ENCODE measurements around the gene DST. TPM values are rescaled to one million over a fixed set of nuclear protein-coding genes. Genes with fewer than 3 reads are reported as not detected.
A peak's percentile ranks its signal among the peaks of the same experiment; 100 is the strongest.

DST gene
- total and polyA plus RNA-seq, 11 donors: 107 to 607 (median 366) TPM

- H3K9me3 ChIP-seq: no peaks in the 10 kb centered on the region
- TF ChIP-seq CTCF (IDR thresholded peaks at IDR 0.05) (no peak), POLR2A (IDR thresholded peaks at IDR 0.05) (no peak)
- peaks cover 6 to 78% (median 43%) of the 10 kb centered on the region in 12 donors for H3K4me1 ChIP-seq
- peak overlapping the region in 11 of 12 donors; percentile 5 to 73 (median 20) for H3K27ac ChIP-seq
- H3K36me3 ChIP-seq: peaks cover 0 to 45% (median 11%) of the 10 kb centered on the region in 9 donors
- H3K4me3 ChIP-seq: no peak overlapping the region
- intact Hi-C loops (cut with DNase I): loop anchor here in 3 of 10 donors (5.0 to 10.0 kb wide), 3 partner anchors 54 to 189 kb away; no protein-coding TSS in a partner anchor
- ATAC-seq: peak in 1 of 4 donors; percentile 24
- peak in 3 of 5 donors; percentile 29 to 52 (median 31) for DNase-seq
- H3K27me3 ChIP-seq: no peaks in the 10 kb centered on the region
- WGBS, 4 donors: 53 to 76% (median 58%) methylated on average over 3 of the region's 3 CpGs
These were observed 91.1 kb downstream of the DST start for GRCh38 chr6:56551409-56552120.

- DNase-seq (no peak), ATAC-seq (no peak)
- peak overlapping the region in 3 of 12 donors; percentile 1 to 13 (median 2) for H3K4me3 ChIP-seq
- peaks cover 0 to 40% (median 11%) of the 10 kb centered on the region in 9 donors for H3K36me3 ChIP-seq
- no peaks in the 10 kb centered on the region for H3K9me3 ChIP-seq
- H3K27me3 ChIP-seq: no peaks in the 10 kb centered on the region
- TF ChIP-seq CTCF (IDR thresholded peaks at IDR 0.05): no peak
- TF ChIP-seq POLR2A (IDR thresholded peaks at IDR 0.05): no peak
- H3K4me1 ChIP-seq: peaks cover 6 to 69% (median 38%) of the 10 kb centered on the region in 12 donors
- peak overlapping the region in 8 of 12 donors; percentile 18 to 73 (median 28) for H3K27ac ChIP-seq
- 27 to 51% (median 32%) methylated on average over 1 of the region's 1 CpG for WGBS, 4 donors
- intact Hi-C loops (cut with DNase I): loop anchor here in 3 of 10 donors (5.0 to 10.0 kb wide), 3 partner anchors 53 to 188 kb away; no protein-coding TSS in a partner anchor
These were observed 92.4 kb downstream of the DST start for GRCh38 chr6:56550301-56550700.

GRCh38 chr6:56549014-56549413 lies 93.7 kb downstream of the DST start:
- 22 to 58% (median 39%) methylated on average over 2 of the region's 2 CpGs for WGBS, 4 donors
- ATAC-seq: peak in 1 of 4 donors; percentile 57

More at GRCh38 chr6:56549014-56549413, 93.7 kb downstream of the DST start:
- no peak for DNase-seq
- Histone ChIP-seq H3K27ac (peak overlapping the region in 4 of 12 donors; percentile 8 to 73 (median 16)), H3K27me3 (no peaks in the 10 kb centered on the region), H3K9me3 (no peaks in the 10 kb centered on the region), H3K36me3 (peaks cover 0 to 29% (median 11%) of the 10 kb centered on the region in 9 donors), H3K4me1 (peaks cover 6 to 60% (median 35%) of the 10 kb centered on the region in 12 donors), H3K4me3 (no peak overlapping the region)
- TF ChIP-seq POLR2A (IDR thresholded peaks at IDR 0.05) (no peak), CTCF (IDR thresholded peaks at IDR 0.05) (peak in 9 of 12 donors; percentile 28 to 57 (median 45))
- intact Hi-C loops (cut with DNase I): loop anchor here in 3 of 10 donors (10.0 kb wide), 3 partner anchors 54 to 184 kb away; no protein-coding TSS in a partner anchor

All from heart left ventricle (tissue), 16 donors.